HK-2 (cell line): ENCODE measurements around the gene CDKN2B-AS1.

Source experiments
- DNase-seq: peaks from one replicate; pipeline ENCODE4 v3.0.0-alpha.2; 2018; ENCODE audit not compliant: unreplicated experiment

CDKN2B-AS1 gene

DNA sequence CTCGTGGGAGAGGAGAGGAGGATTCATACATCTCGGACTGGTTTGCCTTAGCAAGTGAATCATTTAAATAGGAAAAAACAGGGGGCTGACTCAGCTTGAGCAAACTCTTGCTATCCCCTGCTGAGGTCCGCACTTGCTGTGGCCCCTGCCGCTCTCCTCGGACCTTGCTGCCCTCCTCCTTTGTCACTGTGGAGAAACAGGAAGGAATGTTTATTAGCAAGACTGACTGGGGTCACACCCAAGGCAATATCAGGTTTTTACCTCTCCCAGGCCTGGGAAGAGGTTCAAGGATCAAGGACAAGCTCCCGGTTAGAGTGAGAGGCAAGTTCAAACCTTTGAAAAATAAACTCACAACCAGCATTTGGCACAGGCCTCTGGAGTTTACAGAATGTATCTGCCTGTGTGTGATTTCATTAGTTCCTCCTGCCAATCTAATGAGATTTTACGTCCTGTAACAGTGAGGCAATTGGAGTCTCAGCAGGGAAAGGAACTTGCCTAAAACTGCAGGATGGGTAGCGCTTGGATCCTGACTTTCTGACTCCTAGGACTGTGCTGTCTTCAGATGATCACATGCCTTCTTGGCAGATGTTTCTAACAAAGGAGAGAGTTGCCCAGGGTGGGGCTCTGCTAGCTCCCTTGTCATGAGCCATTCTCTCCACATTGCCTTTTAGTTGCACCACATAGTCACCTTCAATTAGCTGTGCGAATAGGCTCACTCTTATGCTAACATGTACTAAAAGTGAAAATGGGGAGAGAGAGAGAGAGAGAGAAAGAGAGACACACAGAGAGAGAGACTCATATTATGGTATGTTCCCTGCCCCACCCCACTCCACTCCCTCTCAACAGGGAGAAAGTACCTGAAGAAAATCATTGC lies 123.2 kb downstream of the CDKN2B-AS1 start:
- DNase-seq, result no peak

DNA sequence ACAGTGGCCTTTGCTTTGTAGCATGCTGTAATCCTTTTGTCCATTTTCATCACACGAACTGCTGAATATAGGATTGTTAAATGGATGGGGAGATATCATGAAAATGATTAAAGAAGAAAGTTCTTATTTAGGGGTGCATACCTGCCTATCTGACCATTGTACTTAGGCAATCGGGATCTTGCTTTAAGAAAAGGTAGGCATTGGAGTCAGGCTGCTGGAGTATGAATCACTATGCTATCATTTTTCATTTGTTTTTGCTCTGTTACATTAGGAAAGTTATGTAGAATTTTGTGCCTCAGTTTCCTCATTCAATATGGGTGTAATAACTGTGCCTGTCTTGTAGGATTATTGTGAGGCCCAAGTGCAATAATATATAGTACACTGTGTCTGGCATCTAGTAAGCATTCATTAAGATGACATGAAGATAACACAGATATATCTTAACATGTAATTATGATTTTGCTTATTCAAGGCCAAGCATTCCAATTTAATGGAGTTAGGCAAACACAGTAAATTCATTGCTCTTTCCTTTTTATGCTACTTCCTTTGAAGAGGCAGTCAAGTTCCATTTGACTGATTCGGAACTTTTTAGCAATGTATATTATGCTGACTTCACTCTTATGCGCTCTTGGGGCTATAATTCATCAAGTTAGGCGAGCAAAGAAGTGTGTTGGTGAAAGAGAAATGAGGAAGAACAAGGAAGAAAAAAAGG lies 124.4 kb downstream of the CDKN2B-AS1 start:
- no peak for DNase-seq

DNA sequence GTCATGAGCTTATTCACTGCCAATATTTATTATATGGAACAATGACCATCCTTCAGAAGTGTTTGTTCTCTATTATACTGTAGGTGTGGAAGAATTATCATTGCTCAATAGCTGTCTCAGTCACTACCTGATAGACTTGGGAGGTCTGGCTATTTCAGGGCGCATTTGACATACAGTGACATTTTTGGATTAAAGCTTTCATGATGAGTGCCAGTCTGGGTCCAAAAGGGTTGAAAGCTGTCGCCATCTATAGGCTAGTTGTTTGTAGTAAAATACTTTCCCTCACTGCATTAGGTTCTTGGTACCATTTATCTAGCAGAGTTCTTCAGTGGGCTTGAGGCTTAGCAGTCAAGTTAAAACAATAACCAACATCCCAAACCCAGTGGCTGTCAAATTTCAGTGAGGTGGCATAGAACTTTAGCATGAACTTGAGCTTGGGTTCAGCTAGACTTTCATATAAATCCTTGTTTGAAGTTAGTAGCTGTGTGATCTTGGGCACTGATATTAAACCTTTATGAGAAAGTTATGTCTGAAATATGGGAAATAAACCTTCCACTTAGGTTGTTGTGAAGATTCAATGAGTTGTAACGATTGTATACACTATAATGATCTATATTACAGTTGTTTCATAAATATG lies 125.0 kb downstream of the CDKN2B-AS1 start:
- DNase-seq, result no peak

DNA sequence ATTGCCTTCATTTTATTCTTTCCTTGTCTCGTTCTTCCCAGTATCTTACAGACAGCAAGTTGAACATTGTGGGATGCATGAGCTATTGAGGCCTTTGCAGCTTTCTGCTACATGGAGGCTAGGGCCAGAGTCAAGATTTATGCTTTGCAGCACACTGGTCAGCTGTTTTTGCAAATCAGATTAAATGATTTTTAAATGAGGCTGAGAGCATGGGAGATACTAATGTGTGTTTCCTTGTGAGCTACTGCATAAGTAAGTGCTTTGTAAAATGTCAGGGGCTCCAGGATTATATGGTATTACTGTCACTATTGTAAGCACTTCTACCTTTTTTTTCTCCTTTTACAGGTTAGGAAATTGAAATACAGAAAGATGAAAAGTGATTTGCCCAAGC lies 125.6 kb downstream of the CDKN2B-AS1 start:
- no peak for DNase-seq

DNA sequence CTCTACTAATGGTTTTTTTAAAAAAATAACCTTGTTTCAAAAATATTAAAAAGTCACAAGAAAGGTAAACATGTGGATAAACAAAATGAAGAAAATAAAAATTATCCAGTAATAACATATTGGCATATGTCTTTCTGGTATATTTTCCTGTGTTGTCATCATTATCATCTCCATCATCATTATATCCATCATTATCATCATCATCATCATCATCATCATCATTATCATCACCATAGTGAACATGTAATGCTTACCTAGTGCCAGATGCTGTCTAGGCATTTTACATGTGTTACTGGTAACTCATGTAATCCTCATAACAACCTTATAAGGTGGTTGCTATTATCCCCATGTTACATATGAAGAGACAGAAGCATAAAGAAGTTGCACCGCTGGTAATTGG lies 126.0 kb downstream of the CDKN2B-AS1 start:
- DNase-seq, result no peak

DNA sequence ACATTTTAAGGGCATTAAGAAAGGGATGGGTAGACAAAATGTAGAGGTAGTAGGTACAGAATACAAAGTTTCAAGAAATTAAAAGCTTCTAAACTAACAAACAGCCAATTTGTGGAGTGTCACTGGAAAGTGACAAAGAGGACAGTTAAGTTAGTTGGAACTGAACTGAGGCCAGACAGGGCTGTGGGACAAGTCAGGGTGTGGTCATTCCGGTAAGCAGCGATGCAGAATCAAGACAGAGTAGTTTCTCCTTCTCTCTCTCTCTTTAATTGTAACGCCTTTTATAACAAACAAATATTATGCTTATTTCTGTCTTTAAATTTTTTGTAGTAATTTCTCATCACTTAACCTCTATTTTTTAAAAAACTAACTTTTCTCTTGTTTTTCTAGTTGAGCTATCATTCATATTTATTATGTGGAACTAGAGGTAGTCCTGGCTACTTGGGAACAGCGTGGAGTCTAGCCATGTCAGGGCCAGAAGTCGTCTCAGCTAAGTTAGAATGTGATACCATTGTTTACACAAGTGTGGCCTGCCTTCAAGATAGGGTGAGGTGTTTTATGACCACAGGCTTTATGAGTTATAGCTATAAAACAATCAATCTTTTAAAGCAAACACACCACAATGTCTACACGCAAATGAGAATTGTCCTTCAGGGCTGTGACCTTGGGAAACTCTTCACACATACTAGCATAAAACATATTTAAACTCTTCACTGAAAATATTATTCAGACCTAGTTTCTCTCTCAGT lies 129.8 kb downstream of the CDKN2B-AS1 start:
- DNase-seq, result no peak

DNA sequence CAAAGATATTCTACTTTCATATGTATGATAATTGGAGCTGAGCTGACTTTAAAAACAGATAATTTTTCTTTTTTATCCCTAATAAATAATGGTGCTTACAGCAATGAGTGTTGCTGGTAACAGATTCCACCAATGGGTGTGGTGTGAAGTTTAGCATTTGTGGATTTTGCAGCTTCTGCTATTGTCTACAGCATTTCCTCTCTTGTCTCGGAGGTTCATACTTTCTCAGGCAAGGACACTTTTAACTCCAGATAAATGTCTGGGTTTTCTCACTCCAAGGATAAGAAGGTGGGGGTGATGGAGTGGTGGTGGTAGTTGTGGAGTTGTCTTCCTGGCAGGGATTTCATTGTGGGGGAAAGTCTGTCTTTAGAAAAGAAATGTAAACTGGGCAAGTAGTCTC lies 134.5 kb downstream of the CDKN2B-AS1 start:
- DNase-seq, result no peak

DNA sequence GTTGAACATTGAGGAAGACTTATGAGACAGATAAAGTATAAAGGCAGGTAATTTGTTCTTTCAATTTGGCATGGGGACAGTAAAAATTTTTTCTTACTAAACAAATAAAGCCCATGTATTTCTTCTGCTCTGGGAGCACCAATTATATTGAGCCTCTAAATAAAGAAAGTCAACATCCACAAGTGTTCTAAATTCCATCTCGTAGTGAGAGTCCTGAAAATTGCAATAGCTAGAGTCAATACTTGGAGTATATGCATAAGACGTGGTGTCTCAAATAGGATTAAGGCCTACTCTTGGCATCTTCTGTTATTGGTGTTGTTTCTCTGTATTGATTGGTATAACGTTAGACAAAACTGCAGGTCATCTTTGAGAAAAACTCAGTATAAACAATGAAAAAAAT lies 135.0 kb downstream of the CDKN2B-AS1 start:
- DNase-seq, result no peak

DNA sequence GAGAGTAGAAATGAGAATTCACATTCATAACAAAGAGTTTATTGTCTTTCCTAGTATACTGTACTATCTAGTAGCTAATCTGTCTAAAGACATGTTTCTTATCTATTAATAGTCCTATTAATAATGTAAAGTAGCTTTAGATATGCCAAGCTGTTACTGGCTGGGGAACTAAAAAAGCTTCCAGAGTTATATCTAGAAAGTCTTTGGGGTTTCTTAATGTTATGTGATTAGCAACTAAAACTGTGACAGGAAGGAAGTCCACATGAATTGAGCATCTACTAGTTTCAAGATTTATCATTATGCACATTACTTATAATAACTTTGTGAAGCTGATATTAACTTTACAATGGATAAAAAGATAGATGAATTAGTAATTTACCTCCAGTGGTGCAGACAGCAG lies 137.2 kb downstream of the CDKN2B-AS1 start:
- no peak for DNase-seq

DNA sequence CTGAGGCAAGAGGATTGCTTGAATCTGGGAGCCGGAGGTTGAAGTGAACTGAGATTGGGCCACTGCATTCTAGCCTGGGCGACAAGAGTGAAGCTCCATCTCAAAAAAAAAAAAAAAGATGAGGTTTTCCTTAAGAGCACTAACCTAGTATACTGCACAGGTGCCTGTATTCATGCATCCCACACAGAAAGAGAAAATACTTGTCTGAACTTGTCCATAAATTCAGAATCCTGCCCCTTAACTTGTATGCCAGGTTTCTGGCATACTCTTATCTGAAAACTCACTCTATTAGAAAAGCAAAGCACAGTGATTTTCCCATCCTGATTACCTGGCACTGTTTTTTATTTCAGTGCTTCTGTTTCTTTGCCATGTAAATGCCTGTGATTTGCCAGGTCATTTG lies 139.8 kb downstream of the CDKN2B-AS1 start:
- DNase-seq, result no peak

DNA sequence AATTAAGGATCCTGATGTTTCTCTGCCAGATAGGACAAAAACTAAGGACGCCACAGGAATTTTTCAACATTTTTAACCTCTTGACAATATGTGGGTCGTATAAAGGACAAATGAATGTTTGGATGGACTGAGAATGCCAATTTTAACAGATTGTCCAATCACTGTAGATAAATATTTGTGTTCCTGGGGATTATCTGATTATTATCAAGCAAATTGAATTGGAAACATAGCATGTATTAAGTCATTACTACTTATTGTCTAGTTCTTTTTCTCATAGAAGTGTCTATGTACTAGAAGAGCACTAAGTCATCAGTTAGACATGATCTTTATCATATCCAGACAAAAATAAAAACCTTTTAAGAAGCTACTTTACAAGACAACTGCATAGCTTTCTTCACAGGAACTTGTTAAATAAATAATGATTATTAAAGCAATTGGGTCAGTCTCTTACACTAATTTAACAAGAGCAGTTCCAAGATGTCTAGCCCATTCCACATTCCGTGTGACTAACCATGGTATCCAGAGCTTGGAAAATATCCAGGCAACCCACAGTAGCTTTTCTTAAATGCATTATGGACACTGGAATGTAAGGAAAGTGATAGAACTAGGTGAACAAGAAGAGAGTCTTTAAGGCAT lies 142.0 kb downstream of the CDKN2B-AS1 start:
- DNase-seq, result no peak

DNA sequence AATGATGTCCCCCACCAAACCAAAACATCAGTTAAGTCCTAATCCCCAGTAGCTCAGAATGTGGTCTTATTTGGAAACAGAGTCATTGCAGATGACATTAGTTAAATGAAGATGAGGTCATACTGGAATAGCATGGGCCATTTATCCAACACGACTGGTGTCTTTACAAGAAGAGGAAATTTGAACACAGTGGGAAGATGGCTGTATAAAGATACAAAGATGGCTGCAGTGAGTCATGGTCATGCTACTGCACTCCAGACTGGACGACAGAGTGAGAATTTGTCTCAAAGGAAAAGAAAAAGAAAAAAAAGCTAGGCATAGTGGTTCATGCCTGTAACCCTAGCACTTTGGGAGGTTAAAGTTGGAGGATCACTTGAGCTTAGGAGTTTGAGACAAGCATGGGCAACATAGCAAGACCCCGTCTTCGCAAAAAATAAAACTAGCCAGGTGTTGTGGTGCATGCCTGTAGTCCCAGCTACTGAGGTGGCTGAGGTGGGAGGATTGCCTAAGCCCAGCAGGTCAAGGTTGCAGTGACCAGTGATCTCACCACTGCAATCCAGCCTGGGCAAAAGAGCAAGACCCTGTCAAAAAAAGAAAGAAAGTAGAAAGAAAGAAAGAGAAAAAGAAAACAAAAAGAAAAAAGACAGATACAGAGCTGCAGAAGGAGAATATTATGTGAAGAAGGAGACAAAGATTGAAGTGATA lies 144.5 kb downstream of the CDKN2B-AS1 start:
- no peak for DNase-seq

DNA sequence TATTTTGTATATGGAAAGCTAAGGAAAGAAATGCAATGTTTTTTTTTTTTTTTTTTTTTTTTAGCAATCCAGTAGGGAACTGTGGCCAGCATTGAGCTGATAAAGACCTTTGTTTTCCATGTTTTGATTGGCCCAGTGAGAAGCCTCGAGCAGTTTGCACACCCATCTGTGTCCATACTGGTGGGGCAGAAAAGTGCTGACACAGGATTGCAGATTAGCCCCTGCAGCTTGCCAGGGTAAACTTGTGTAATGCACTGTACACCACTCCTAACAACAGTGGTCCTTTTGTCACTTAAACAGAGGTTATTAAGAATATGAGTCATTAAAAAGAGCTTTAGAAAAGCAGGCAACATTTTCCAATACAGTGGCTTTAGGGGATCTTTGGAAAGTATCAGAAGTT lies 147.3 kb downstream of the CDKN2B-AS1 start:
- no peak for DNase-seq

DNA sequence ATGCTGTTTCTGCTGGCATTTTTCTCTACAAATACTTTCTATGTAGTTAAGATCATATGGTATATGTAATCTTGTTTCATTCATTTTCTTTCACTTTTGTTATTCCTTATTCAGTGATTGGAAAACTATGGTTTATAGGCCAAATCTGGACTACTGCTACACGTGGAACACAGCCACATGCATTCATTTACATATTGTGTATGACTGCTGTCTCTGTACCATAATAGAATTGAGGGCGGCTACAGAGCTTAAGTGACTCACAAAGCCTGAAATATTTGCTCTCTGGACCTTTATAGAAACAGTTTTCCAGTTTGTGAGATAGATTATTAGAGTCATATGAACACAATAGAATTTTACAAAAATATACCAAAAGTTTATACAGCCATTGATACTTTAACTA lies 148.1 kb downstream of the CDKN2B-AS1 start:
- DNase-seq, result no peak

DNA sequence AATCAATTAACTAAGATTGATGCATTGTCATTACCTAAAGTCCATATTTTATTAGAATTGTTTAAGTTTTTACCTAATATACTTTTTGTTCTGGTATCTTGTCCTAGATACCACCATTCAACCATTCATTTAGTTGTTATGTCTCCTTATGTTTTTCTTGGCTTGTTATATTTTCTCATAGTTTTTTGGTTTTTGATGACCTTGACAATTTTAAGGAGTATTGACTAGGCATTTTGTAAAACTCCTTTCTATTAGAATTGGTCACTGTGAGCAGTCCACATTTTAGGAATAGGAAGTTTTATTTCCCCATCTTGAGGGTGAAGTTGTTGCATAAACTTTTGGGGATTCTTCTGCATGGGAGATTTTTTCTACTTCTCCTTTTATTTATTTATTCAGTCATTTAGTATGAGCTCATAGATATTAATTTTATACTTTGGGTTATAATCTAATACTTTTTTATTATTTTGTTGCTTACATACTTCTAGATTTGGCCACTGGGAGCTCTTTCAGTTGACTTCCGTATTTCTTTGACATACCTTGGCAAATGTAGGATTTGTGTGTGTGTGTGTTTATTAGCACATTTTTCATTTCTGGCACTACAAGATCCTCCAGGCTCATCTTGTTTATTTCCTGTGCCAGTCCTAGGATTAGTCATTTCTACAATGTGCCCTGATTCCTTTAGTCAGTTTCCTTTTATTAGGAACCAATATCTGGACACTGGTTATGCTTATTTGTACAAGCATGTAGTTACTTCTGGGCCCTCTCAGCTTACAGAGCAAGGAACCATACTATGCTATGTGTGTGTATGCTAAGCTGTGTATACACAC lies 149.4 kb downstream of the CDKN2B-AS1 start:
- DNase-seq, result no peak

DNA sequence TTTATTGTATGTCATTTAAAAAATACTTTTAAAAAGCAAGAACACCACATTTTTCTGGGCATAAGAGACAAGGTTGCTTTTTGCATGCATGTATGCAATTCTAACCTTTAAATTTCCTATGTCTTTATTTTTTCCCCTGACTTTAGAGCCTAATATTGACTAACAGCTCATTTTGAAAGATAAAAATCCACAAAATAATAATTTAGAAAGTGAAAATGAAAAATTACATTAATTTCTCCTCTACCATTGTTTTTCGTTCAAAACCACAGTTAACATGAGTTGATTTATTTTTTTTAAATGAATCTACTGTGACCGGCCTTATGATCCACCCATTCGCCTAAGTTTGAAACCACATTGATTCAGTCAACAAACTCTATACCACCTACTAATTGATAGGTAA lies 152.0 kb downstream of the CDKN2B-AS1 start:
- no peak for DNase-seq

DNA sequence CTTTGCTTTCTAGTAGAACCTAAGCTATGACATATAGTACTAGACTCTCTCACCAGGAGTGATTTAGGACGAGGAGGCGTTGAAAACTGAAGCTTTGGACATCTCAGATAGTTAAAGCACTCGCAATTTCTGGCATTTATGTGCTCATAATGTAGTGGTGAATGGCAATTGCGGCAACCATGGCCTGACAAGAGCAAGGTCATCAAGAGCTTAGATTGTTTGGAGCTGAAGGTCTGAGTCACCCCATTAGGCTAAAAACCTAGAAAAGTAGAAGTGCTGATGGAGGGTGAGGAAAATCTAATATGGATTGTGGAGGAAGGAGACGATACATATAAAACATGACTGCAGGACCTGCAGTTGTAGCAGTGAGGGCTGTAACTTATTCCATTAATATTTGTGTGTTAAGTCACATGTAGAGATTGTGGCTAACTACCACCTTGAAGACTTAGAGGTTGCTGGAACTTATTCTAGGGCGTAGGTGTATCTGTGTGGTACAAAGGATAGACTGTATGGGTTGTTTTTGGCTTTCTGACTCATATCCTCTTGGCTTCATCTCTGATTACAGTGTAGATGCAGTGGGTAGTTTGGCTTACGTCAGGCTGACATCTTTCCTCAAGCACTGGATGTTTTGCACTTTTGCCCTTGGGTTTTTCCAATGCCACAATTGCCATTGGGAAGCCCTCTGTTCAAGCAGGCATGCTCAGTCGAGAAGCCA lies 153.4 kb downstream of the CDKN2B-AS1 start:
- no peak for DNase-seq

DNA sequence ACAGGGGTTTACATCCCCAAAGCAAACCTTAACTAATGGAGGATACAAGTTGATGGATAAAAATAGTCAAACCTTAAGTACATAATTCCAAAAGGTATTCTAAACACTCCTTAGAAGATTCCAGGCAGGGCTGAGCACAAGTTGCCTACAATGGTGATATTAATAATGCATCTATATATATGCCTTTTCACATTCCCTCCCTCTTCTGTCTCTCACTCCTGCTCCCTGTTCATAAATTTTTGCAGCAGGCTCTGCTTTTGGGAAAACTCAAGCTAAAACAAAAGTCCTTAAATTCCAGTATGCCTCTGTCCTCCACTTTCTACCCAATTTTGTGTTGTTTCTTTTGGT lies 153.9 kb downstream of the CDKN2B-AS1 start:
- no peak for DNase-seq

DNA sequence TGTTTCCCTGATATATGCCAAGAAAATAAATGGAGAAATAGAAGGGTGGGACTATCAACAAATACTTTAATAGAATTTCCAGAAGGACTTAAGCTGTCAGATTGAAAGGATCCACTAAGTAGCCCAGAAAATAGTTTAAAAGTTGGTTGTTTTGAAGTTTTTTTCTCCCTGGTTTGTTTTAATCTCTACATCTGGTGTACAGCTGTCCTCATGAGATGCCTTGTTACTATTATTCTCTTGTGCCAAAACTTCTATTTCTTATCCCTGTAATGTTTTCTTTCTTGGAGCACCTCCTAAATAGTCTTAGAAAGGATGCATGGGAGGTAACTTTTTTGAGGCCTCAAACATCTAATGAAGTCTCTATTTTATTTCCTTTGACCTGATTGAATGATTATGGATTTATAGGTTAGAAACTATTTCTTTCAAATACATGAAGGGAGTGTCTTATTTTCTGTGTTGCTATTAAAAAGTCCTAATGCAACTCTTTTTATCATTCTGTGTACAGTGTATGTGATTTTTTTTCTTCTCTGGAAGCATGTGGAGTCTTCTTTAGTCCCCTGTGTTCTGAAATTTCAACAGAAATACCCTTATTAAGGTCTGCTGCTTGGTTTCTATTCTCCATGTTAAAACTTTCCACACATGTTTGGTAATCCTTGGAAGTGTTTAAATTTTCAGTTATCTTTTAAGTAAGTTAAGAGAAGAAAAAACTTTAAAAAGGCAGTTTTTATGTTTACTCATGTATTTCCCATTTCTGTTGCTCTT lies 154.5 kb downstream of the CDKN2B-AS1 start:
- no peak for DNase-seq
